OCI-LY7 (cell line): Measurements from ENCODE around the gene CPNE2.

ENCODE experiments used
- EZH2phosphoT487 ChIP-seq: fragments of 200-600 bp; sonication (generic); IDR thresholded peaks from 2 replicates; pipeline ENCODE4 v1.6.1; 2018; ENCODE audit warnings: low read depth, borderline replicate concordance, mild to moderate bottlenecking, mixed run types, antibody characterized with exemption, low read length, moderate library complexity, mixed read lengths
- TF ChIP-seq, protein P1 (sequence below): fragments of 200-600 bp; sonication (generic); conservative IDR thresholded peaks from 2 replicates; pipeline ENCODE4 v1.5.1; 2014; ENCODE audit warnings: mild to moderate bottlenecking, antibody characterized with exemption, low read length, moderate library complexity, mixed read lengths

- TF ChIP-seq, protein P1, sequence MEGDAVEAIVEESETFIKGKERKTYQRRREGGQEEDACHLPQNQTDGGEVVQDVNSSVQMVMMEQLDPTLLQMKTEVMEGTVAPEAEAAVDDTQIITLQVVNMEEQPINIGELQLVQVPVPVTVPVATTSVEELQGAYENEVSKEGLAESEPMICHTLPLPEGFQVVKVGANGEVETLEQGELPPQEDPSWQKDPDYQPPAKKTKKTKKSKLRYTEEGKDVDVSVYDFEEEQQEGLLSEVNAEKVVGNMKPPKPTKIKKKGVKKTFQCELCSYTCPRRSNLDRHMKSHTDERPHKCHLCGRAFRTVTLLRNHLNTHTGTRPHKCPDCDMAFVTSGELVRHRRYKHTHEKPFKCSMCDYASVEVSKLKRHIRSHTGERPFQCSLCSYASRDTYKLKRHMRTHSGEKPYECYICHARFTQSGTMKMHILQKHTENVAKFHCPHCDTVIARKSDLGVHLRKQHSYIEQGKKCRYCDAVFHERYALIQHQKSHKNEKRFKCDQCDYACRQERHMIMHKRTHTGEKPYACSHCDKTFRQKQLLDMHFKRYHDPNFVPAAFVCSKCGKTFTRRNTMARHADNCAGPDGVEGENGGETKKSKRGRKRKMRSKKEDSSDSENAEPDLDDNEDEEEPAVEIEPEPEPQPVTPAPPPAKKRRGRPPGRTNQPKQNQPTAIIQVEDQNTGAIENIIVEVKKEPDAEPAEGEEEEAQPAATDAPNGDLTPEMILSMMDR = no peak
- no peak for TF ChIP-seq EZH2phosphoT487
Measured at GRCh38 chr16:57105184-57105583, 12.8 kb downstream of the CPNE2 start.
